RWPE2 (cell line): Measurements from ENCODE around the gene YIPF4.

Experiments used
- ATAC-seq: fragments of 200-7000 bp; cut with Tn5 transposase; 3 replicates; pipeline ENCODE4 v1.9.1; 2021; ENCODE audit warnings: low read depth
- DNase-seq: peaks from one replicate; pipeline ENCODE4 v3.0.0-alpha.2; 2020; ENCODE audit warnings: low spot score
- H3K27ac ChIP-seq: fragments of 450-650 bp; 2 replicates; pipeline ENCODE4 v1.5.1; 2017; ENCODE audit warnings: mild to moderate bottlenecking; ENCODE audit not compliant: poor library complexity, severe bottlenecking
- H3K27me3 ChIP-seq: fragments of 250-450 bp; sonication (Bioruptor Pico); 2 replicates; pipeline ENCODE4 v1.5.1; 2021; ENCODE audit warnings: mild to moderate bottlenecking, moderate library complexity; ENCODE audit not compliant: insufficient read depth, poor library complexity, severe bottlenecking
- H3K36me3 ChIP-seq: fragments of 250-450 bp; sonication (Bioruptor Pico); 2 replicates; pipeline ENCODE4 v1.5.1; 2020; ENCODE audit warnings: low read depth, mild to moderate bottlenecking, moderate library complexity
- H3K4me1 ChIP-seq: fragments of 250-450 bp; sonication (Bioruptor Pico); 2 replicates; pipeline ENCODE4 v1.5.1; 2021; ENCODE audit warnings: mild to moderate bottlenecking, moderate library complexity; ENCODE audit not compliant: insufficient read depth, poor library complexity, severe bottlenecking
- H3K4me3 ChIP-seq: fragments of 250-450 bp; sonication (Bioruptor Pico); 2 replicates; pipeline ENCODE4 v1.5.1; 2021; ENCODE audit warnings: mild to moderate bottlenecking, moderate library complexity; ENCODE audit not compliant: severe bottlenecking
- H3K9me3 ChIP-seq: fragments of 250-450 bp; sonication (Bioruptor Pico); 2 replicates; pipeline ENCODE4 v1.5.1; 2021; ENCODE audit warnings: mild to moderate bottlenecking, moderate library complexity; ENCODE audit not compliant: severe bottlenecking
- TF ChIP-seq, protein P1 (sequence below): fragments of 450-650 bp; IDR thresholded peaks from one replicate; pipeline ENCODE4 v1.5.1; 2017; ENCODE audit warnings: mild to moderate bottlenecking, moderate library complexity; ENCODE audit not compliant: poor library complexity, severe bottlenecking

The YIPF4 gene

DNA sequence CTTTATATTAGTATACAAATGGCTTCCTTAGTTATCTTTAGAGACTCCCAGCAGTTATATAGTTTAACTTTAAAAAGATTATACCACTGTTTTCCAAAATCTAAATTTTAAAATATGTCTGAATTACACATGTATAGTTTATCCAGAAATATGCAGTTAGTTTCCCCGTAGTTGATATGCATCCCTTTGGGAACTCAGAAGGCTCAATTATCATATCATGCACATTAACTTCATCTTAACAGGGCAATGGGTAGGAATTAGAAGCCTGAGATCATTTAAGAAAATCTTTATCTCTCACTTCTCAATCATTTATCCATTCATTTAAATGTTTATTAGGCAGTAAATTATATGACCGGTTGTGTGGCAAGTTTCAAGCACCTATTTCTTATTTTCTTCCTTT lies 40.2 kb upstream of the YIPF4 start:
- no peaks in the 10 kb centered on the region; the same call in 1 of the 2 replicates for H3K36me3 ChIP-seq
- H3K27ac ChIP-seq, result no peak overlapping the region
- no peaks in the 10 kb centered on the region for H3K27me3 ChIP-seq
- H3K4me3 ChIP-seq, result no peak overlapping the region
- TF ChIP-seq, protein P1, sequence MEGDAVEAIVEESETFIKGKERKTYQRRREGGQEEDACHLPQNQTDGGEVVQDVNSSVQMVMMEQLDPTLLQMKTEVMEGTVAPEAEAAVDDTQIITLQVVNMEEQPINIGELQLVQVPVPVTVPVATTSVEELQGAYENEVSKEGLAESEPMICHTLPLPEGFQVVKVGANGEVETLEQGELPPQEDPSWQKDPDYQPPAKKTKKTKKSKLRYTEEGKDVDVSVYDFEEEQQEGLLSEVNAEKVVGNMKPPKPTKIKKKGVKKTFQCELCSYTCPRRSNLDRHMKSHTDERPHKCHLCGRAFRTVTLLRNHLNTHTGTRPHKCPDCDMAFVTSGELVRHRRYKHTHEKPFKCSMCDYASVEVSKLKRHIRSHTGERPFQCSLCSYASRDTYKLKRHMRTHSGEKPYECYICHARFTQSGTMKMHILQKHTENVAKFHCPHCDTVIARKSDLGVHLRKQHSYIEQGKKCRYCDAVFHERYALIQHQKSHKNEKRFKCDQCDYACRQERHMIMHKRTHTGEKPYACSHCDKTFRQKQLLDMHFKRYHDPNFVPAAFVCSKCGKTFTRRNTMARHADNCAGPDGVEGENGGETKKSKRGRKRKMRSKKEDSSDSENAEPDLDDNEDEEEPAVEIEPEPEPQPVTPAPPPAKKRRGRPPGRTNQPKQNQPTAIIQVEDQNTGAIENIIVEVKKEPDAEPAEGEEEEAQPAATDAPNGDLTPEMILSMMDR, result no peak
- ATAC-seq, result no peak
- peaks cover 3% of the 10 kb centered on the region for H3K9me3 ChIP-seq
- H3K4me1 ChIP-seq, result peaks cover 9% of the 10 kb centered on the region
- no peak for DNase-seq

DNA sequence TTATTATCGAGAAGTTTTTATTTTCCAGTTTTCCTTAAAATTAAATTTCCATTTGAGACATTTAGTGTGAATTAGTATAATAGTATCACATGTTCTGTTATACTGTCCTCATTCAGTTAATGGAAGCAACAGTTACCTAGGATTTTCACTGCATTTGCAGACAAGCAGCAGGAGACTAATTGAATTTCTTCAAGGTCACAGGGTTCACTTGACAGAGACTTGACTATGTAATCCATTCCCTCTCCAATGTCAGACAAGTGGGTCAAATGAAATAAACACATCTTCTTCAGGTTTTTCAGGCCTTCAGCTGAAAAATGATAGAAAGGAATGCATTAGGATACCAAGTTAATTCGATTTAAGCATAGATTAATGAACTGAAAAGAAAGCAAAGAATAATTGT lies 39.7 kb upstream of the YIPF4 start:
- Histone ChIP-seq H3K27me3 (no peaks in the 10 kb centered on the region), H3K9me3 (peaks cover 3% of the 10 kb centered on the region), H3K27ac (no peak overlapping the region), H3K4me3 (no peak overlapping the region), H3K4me1 (peaks cover 8% of the 10 kb centered on the region), H3K36me3 (no peaks in the 10 kb centered on the region; the same call in 1 of the 2 replicates)
- DNase-seq (no peak), ATAC-seq (no peak)
- TF ChIP-seq, protein P1, result no peak

DNA sequence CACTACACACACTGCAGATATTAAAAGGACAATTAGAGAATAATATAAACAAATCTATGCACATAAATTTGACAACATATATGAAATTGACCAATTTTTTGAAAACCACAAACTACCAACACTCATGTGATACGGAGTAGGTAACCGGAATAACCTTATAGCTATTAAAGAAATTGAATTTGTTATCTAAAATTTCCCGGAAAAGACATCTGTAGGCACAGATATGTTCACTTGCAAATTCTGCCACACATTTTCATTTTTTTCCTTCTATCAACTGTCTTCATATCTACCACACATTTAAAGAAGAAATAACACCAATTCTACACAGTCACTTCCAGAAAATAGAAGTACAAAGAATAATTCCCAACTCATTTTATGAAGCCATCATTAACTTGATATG lies 35.4 kb upstream of the YIPF4 start:
- TF ChIP-seq, protein P1, result no peak
- ATAC-seq (no peak), DNase-seq (no peak)
- Histone ChIP-seq H3K27me3 (no peaks in the 10 kb centered on the region), H3K4me1 (no peaks in the 10 kb centered on the region), H3K9me3 (no peaks in the 10 kb centered on the region), H3K36me3 (no peaks in the 10 kb centered on the region; the same call in 1 of the 2 replicates), H3K27ac (no peak overlapping the region), H3K4me3 (no peak overlapping the region)

DNA sequence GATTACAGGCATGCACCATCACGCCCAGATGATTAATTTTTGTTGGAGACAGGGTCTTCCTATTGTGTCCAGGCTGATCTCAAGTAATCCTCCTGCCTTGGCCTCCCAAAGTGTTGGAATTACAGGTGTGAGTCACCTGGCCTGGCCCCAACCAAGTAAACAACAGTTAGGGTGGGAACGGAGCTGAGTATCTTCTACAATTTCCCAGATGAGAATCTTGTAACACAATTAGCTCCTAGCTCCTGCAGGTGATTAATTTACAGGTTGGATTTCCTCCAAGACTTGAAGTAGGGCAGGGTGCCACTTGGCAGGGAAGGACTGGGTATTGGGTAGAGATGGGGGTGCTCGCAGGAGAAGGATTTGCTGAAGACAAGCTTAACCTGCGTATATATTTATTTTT lies 30.8 kb upstream of the YIPF4 start:
- no peak for DNase-seq
- no peak overlapping the region for H3K4me3 ChIP-seq
- H3K27me3 ChIP-seq, result no peaks in the 10 kb centered on the region
- H3K27ac ChIP-seq, result no peak overlapping the region
- TF ChIP-seq, protein P1, result no peak
- no peaks in the 10 kb centered on the region for H3K4me1 ChIP-seq
- no peaks in the 10 kb centered on the region for H3K9me3 ChIP-seq
- no peaks in the 10 kb centered on the region for H3K36me3 ChIP-seq
- ATAC-seq, result peak; percentile 54; the same call in 2 of the 3 replicates

DNA sequence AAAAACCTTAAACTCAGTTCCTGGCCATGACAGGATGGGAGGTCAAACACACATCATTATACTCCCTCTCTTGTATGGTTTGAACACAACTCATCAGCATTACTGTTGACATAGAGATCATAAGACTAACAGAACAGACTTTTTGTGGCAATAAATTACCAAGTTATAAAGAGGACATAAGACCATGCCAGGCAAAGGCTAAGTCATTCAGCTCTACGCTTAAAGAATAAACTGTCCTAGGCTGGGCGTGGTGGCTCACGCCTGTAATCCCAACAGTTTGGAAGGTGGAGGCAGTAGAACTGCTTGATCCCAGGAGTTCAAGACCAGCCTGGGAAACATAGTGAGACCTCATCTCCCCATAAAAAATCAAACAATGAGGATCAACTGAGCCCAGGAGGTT lies 29.4 kb upstream of the YIPF4 start:
- H3K4me1 ChIP-seq, result no peaks in the 10 kb centered on the region
- TF ChIP-seq, protein P1, result no peak
- H3K27me3 ChIP-seq, result no peaks in the 10 kb centered on the region
- ATAC-seq (no peak), DNase-seq (no peak)
- H3K4me3 ChIP-seq, result no peak overlapping the region
- H3K36me3 ChIP-seq, result no peaks in the 10 kb centered on the region
- no peaks in the 10 kb centered on the region for H3K9me3 ChIP-seq
- H3K27ac ChIP-seq, result no peak overlapping the region
